AG09319 (cell line): ENCODE data around the gene CTNND1.
"Not testable (repeated sequence)": the region's sequence is repeated elsewhere in the genome, so short reads cannot be mapped to it uniquely, and the experiment has no call there.

ENCODE experiments used
- DNase-seq: peaks from one replicate; pipeline ENCODE4 v3.0.0-alpha.2; 2010; ENCODE audit warnings: low read depth; ENCODE audit errors: extremely low read depth
- CTCF ChIP-seq: IDR thresholded peaks from 2 replicates; pipeline ENCODE4 v1.5.1; 2011; ENCODE audit warnings: low read depth, mild to moderate bottlenecking, inconsistent platforms, low read length, moderate library complexity

CTNND1 gene

GRCh38 chr11:57761301-57762234, at the start of gene CTNND1:
TSS of gene CTNND1 (plus strand) at chr11:57761802. CDS start at chr11:57791479, 29,677 bp downstream.
- TF ChIP-seq CTCF, result no peak
- DNase-seq, result peak; percentile 96

GRCh38 chr11:57712256-57713150, 49.1 kb upstream of the CTNND1 start, which contains the start of gene TMX2:
TSS of gene TMX2 (plus strand) at chr11:57712593. CDS start at chr11:57712619, 26 bp downstream.
- DNase-seq, result peak; percentile 99
- no peak for TF ChIP-seq CTCF

GRCh38 chr11:57713835-57714234, 47.8 kb upstream of the CTNND1 start:
- TF ChIP-seq CTCF, result no peak
- DNase-seq, result no peak

GRCh38 chr11:57716726-57717125, 44.9 kb upstream of the CTNND1 start:
- not testable (repeated sequence) for DNase-seq

DNA sequence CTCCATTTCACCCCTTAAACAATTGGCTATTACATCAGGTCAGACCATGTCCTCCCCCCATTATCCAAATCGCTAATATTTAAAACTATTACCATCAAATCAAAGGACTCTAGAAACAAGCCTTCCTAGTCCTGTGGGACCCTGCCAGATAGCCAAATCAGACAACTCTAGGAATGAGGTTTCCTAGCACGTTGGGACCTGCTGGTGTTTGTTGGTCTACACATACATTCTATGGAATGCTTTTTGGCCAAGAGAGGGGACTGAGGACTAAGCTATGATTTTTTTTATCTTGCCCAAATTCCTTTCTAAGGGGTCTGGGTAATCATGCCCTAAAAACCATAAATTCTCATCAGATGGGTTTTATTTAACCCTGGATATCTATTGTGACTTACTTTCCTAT, 34.4 kb upstream of the CTNND1 start:
- DNase-seq, result no peak
- no peak for TF ChIP-seq CTCF

GRCh38 chr11:57728829-57729228, 32.8 kb upstream of the CTNND1 start:
- no peak for DNase-seq
- TF ChIP-seq CTCF, result no peak

GRCh38 chr11:57729479-57729878, 32.1 kb upstream of the CTNND1 start:
- no peak for DNase-seq
- TF ChIP-seq CTCF, result no peak
